DMS 273 treated with DMSO at 0.1 percent for 48 hours (cell line): ENCODE data around the gene COL4A4.

ENCODE experiments used
- DNase-seq: peaks from one replicate; lab custom pipeline; 2025; lab: John Stamatoyannopoulos, UW

Gene COL4A4

GRCh38 chr2:227161947-227162346 is 2.1 kb downstream of the COL4A4 start:
- DNase-seq = no peak

- no peak for DNase-seq
Observed at GRCh38 chr2:227160164-227160563, 3.8 kb downstream of the COL4A4 start.

GRCh38 chr2:227154986-227155774 is 8.8 kb downstream of the COL4A4 start:
- no peak for DNase-seq

- DNase-seq = no peak
Observed at GRCh38 chr2:227153758-227154486, 10.1 kb downstream of the COL4A4 start.

GRCh38 chr2:227153307-227153706 is 10.7 kb downstream of the COL4A4 start:
- no peak for DNase-seq

- DNase-seq = no peak
Observed at GRCh38 chr2:227152093-227152766, 11.8 kb downstream of the COL4A4 start.

GRCh38 chr2:227150222-227150936 is 13.6 kb downstream of the COL4A4 start:
- DNase-seq = no peak

- DNase-seq = no peak
Observed at GRCh38 chr2:227148106-227148505, 15.9 kb downstream of the COL4A4 start.

- no peak for DNase-seq
Observed at GRCh38 chr2:227147023-227147422, 17.0 kb downstream of the COL4A4 start.

- no peak for DNase-seq
Observed at GRCh38 chr2:227146456-227146855, 17.5 kb downstream of the COL4A4 start.

- DNase-seq = no peak
Observed at GRCh38 chr2:227143895-227144294, 20.1 kb downstream of the COL4A4 start.

GRCh38 chr2:227141301-227141700 is 22.7 kb downstream of the COL4A4 start:
- DNase-seq = no peak

GRCh38 chr2:227134591-227134990 is 29.4 kb downstream of the COL4A4 start:
- no peak for DNase-seq

- DNase-seq = peak; percentile 5
Observed at GRCh38 chr2:227132986-227133385, 31.0 kb downstream of the COL4A4 start.

GRCh38 chr2:227130636-227131035 is 33.4 kb downstream of the COL4A4 start:
- DNase-seq = no peak

- no peak for DNase-seq
Observed at GRCh38 chr2:227127201-227127600, 36.8 kb downstream of the COL4A4 start.

- no peak for DNase-seq
Observed at GRCh38 chr2:227125506-227125905, 38.5 kb downstream of the COL4A4 start.

GRCh38 chr2:227124811-227125210 is 39.2 kb downstream of the COL4A4 start:
- DNase-seq = no peak

GRCh38 chr2:227123697-227124096 is 40.3 kb downstream of the COL4A4 start:
- DNase-seq = no peak

GRCh38 chr2:227118353-227118752 is 45.7 kb downstream of the COL4A4 start:
- no peak for DNase-seq

- DNase-seq = no peak
Observed at GRCh38 chr2:227117852-227118251, 46.2 kb downstream of the COL4A4 start.

- DNase-seq = no peak
Observed at GRCh38 chr2:227117027-227117426, 47.0 kb downstream of the COL4A4 start.
